Mesothelial cell of epicardium (in vitro differentiated cells): ENCODE results near the gene CYRIA. TPM values are rescaled to one million over a fixed set of nuclear protein-coding genes. Genes with fewer than 3 reads are reported as not detected.
A peak's percentile ranks its signal among the peaks of the same experiment; 100 is the strongest.

Experiments
- DNase-seq, 2 experiments: peaks; one replicate each; pipeline ENCODE4 v3.0.0; 2021; ENCODE audit warnings: low spot score in 2 of 2; ENCODE audit not compliant: unreplicated experiment in 2 of 2
- H3K27ac Mint-ChIP-seq: 2 replicates; pipeline ENCODE4 v1.8.0; 2021; ENCODE audit warnings: mixed read lengths
- H3K27me3 Mint-ChIP-seq: 2 replicates; pipeline ENCODE4 v1.8.0; 2021; ENCODE audit warnings: low read depth, mixed read lengths
- H3K36me3 Mint-ChIP-seq: 2 replicates; pipeline ENCODE4 v1.8.0; 2021; ENCODE audit warnings: mixed read lengths
- H3K4me1 Mint-ChIP-seq: 2 replicates; pipeline ENCODE4 v1.8.0; 2021; ENCODE audit warnings: mixed read lengths
- H3K4me3 Mint-ChIP-seq: 2 replicates; pipeline ENCODE4 v1.8.0; 2021; ENCODE audit warnings: mild to moderate bottlenecking, moderate library complexity, mixed read lengths
- H3K9me3 Mint-ChIP-seq: 2 replicates; pipeline ENCODE4 v1.8.0; 2021; ENCODE audit warnings: mixed read lengths
- total RNA-seq: library from RNA; stranded (reverse); gene quantifications from 3 replicates; pipeline ENCODE4 v1.2.1, GENCODE V29; 2021
- TF ChIP-seq, protein P1 (sequence below): fragments of 200-600 bp; sonication (generic); IDR thresholded peaks from one replicate; pipeline ENCODE4 v1.5.0; 2021; ENCODE audit warnings: antibody characterized with exemption; ENCODE audit not compliant: unreplicated experiment

Gene CYRIA
- total RNA-seq, 1 donor from 2014 or later: 4.0 TPM

DNA sequence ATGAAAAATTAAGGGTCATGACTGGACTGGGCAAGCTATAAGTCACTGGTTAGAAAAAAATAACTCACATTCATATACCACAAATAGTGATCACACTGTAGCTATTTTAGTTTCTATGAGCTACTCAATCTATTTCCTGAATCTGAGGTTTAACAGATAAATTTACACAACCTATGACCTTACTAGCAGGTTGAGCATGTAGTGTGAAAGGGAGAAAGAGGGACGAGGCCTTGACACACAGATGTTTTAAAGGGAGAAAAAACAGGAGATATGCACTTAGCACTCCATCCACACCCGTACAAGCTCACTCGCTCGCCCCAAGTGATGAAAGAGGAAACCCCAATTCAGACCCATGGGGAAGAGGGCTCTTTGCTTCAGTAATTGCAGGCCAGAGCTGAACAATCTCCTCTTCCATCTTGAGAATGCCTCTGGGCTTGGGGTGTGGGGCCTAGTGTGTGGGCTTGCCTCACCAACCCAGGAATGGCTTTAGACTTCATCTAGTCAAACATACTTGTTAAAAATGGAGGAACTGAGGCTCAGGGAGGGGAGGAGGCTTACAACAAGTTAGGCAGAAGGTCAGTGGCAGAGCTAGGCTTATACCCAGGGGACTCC, 10.7 kb downstream of the CYRIA start:
- Mint-ChIP-seq H3K4me3 (no peak overlapping the region), H3K27ac (no peak overlapping the region), H3K27me3 (no peaks in the 10 kb centered on the region), H3K4me1 (peaks cover 48% of the 10 kb centered on the region), H3K36me3 (no peaks in the 10 kb centered on the region), H3K9me3 (no peaks in the 10 kb centered on the region)
- TF ChIP-seq, protein P1, sequence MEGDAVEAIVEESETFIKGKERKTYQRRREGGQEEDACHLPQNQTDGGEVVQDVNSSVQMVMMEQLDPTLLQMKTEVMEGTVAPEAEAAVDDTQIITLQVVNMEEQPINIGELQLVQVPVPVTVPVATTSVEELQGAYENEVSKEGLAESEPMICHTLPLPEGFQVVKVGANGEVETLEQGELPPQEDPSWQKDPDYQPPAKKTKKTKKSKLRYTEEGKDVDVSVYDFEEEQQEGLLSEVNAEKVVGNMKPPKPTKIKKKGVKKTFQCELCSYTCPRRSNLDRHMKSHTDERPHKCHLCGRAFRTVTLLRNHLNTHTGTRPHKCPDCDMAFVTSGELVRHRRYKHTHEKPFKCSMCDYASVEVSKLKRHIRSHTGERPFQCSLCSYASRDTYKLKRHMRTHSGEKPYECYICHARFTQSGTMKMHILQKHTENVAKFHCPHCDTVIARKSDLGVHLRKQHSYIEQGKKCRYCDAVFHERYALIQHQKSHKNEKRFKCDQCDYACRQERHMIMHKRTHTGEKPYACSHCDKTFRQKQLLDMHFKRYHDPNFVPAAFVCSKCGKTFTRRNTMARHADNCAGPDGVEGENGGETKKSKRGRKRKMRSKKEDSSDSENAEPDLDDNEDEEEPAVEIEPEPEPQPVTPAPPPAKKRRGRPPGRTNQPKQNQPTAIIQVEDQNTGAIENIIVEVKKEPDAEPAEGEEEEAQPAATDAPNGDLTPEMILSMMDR: no peak
- DNase-seq: no peak

DNA sequence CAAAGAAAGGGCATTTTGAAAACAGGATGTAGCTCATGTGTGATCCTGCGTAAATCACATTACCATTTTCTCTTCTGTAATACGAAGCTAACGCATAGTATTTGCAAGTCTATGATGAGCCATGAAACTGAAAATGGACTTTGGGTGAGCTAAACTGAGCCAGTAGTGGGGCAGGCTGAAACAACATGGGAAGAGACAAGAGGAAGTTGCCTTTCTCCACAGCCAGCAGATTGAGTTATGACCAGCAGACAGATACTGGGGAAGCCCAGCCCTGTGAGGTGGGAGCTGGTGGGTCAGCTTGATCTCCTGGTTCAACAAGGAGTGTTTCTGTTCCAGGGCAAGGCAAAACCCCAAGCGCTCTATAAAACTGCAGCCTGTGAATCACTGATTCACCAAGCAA, 11.8 kb downstream of the CYRIA start:
- Mint-ChIP-seq H3K4me1 (peaks cover 54% of the 10 kb centered on the region), H3K36me3 (no peaks in the 10 kb centered on the region), H3K9me3 (no peaks in the 10 kb centered on the region), H3K27ac (peak overlapping the region; percentile 53), H3K27me3 (no peaks in the 10 kb centered on the region), H3K4me3 (no peak overlapping the region)
- no peak for DNase-seq
- TF ChIP-seq, protein P1: no peak

DNA sequence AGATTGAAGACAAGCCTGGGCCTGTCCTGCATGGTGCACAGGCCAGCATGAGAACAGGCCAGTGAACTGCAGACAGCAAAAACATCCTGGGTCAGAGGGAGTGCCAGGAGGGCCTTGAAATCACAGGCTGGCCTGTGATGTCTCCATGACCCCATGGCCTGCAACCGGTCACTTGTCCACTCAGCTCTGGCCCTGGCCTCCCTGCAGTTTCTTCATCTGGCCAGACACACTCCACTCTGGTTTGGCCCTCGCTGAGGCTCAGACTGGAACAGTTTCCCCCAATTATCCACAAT, 12.6 kb downstream of the CYRIA start:
- DNase-seq: no peak
- Mint-ChIP-seq H3K4me1 (peaks cover 50% of the 10 kb centered on the region), H3K36me3 (no peaks in the 10 kb centered on the region), H3K9me3 (no peaks in the 10 kb centered on the region), H3K27me3 (no peaks in the 10 kb centered on the region), H3K27ac (peak overlapping the region; percentile 75), H3K4me3 (no peak overlapping the region)
- TF ChIP-seq, protein P1: no peak

DNA sequence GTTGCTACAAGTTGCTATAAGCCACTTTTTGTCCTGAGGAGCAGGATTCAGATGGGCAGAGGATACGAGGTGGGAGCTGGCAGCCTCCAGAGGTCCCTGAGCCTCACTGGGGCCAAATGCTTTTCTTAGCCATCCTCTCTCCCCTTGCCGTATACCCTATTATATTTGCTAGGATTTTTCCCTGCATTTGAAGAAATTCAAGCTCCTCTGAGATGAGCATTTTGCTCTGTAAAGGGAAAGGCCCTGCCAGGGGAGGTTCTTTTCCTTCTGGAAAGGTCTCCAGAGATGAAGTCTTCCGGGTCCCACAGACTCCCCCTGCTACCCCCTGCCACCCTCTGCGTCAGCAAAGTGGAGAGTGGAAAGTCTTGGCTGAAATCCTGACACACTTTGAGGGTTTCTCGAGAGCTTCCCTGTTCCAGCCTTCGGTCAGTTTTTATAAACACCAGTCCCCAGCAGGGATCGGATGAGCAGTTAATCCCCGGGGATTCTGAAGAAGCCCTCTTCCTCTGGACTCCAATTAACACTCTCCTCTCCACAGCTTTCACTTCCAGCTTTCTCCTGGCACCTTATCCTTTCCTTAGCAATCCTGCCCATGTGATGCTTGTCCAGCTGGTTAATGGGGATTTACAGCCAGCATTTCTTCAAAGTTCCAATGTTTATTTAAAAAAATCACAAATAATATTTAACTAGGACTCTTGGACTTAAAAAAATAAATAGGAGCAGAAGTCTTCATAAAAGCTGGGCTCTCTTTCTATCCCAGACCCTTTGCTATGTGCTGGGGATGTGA, 13.1 kb downstream of the CYRIA start:
- DNase-seq: no peak
- Mint-ChIP-seq H3K36me3 (no peaks in the 10 kb centered on the region), H3K27ac (peak overlapping the region; percentile 62), H3K27me3 (no peaks in the 10 kb centered on the region), H3K4me3 (no peak overlapping the region), H3K9me3 (no peaks in the 10 kb centered on the region), H3K4me1 (peaks cover 48% of the 10 kb centered on the region)
- TF ChIP-seq, protein P1: no peak

DNA sequence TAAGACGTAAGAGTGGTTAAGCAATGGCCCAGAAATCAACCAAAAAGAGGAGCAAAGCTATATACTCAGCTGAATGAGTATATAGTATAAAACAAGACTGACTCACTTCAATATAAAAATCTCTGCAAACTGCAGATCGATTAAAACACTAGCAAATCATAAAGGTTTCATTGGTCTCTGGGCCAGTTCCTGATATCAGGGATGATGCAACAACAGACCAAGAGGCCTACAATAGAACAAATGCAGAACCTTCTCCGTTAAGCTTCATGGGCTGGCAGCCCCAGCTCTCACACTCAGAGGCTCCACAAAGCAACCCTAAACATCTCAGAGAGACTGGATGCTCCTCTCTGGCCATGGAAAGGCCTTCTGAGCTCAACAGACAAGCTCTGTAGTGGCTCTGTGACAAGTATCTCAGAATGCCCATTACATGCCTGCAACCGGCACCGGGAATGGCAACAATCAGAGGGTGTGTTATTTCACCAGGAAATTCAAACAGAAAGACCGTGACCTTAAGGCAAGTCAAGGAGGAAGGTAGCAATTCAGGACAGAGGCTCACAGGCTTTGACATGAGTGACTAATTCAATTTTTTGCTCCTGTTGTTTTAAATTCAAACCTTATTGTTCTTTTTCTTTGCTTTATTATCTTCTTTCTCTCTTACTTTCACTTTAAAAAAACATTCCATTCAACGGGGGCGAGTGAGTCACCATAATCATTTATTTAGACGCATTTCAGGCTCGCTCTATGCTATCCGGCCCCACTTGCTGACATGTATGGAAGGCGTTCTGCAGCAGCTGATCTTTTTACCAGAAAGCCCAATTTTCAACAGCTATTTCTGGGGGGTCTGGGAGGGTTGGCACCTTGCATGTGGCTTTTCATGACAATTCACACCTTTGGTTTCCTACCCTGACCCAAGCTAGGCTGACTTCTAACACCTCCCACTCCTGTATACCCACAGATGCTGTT, 15.1 kb downstream of the CYRIA start:
- TF ChIP-seq, protein P1: no peak
- Mint-ChIP-seq H3K9me3 (no peaks in the 10 kb centered on the region), H3K4me3 (peak overlapping the region; percentile 35), H3K27me3 (no peaks in the 10 kb centered on the region), H3K27ac (peak overlapping the region; percentile 92), H3K4me1 (peaks cover 55% of the 10 kb centered on the region), H3K36me3 (no peaks in the 10 kb centered on the region)
- no peak for DNase-seq
